Tongue (tissue), 2 donors: ENCODE data around the gene CBX8. TPM values are rescaled to one million over a fixed set of nuclear protein-coding genes. Genes with fewer than 3 reads are reported as not detected.

Experiments used
- DNase-seq: peaks from one replicate; pipeline ENCODE4 v3.0.0-alpha.2; 2015
- total RNA-seq: library from RNA; depleted of rRNA; stranded (reverse); fragments of >200 nt; gene quantifications from one replicate; pipeline ENCODE4 v1.2.3, GENCODE V29; 2014

The CBX8 gene
- total RNA-seq, 1 donor from 2014 or later: 6.5 TPM

DNA sequence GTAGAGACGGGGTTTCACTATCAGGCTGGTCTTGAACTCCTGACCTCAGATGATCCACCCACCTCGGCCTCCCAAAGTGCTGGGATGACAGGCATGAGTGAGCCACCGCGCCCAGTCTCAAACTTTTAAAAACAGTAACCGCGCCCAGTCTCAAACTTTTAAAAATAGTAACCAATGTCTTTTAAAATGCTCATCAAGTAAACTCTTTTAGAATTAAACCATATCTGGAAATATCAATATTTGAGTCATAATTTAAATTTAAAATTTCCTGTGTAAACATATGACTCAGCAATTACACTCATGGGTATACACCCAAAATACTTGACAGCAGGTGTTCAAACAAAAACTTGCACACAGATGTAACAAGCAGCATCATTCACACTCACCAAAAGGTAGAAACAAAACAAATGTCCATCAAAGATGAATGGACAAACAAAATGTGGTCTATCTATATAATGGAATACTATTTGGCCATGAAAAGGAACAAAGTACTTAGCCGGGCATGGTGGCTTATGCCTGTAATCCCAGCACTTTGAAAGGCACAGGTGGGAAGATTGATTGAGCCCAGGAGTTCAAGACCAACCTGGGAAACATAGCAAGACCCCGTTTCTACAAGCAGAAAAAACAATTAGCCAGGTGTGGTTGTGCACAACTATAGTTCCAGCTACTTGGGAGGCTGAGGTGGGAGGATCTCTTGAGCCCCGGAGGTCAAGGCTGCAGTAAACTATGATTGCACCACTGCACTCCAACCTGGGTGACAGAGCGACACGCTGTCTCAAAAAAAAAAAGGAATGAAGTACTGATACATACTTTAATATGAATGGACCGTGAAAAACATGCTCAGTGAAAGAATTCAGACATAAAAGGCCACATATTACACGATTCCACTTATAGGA, 46.0 kb downstream of the CBX8 start:
- no peak for DNase-seq

DNA sequence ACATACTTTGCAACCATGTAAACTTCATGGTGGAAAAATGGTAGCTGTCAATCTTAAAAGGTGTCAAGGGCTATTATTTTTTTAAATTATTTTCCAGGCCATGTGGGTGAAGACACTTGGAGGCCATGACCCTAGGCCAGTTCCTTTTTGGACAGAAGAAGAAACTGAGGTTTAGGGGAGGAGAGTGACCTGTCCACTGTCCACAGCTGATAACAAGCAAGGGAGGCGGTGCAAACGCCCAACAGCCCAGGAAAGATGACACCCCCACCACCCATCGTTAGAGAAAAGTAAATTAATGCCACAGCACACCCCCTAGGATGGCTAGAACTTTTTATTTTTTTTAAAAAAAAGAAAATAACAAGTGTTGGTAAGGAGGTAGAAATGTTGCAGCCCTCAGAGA, 46.9 kb downstream of the CBX8 start:
- no peak for DNase-seq

DNA sequence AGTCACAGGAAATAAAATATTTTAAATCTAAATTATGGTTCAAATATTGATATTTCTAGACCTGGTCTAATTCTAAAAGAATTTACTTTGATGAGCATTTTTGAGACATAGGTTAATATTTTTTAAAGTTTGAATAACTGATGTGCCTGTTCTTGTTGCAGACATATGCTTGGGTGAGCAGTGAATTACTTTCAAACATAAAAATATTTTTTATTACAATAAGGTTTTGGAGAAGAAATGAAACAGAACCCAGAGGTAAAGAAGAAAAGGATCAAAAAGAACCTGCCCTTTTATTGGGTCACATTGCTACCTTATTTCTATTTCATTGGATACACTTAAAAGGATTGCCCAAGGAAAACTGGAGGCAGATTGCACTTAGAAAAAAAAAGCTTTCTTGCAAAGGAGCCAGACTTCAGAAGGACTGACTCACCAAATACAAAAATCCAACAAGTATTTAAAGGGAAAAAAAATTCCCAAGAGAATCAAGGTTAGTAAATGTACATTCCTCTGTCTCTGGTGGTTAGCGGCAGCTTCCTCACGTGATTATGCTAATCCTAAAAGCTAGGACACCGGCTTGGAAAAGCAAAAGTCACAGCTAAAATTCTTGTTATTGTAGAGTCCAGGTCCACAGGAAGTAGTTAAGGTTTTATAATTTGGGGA, 47.6 kb downstream of the CBX8 start:
- no peak for DNase-seq

DNA sequence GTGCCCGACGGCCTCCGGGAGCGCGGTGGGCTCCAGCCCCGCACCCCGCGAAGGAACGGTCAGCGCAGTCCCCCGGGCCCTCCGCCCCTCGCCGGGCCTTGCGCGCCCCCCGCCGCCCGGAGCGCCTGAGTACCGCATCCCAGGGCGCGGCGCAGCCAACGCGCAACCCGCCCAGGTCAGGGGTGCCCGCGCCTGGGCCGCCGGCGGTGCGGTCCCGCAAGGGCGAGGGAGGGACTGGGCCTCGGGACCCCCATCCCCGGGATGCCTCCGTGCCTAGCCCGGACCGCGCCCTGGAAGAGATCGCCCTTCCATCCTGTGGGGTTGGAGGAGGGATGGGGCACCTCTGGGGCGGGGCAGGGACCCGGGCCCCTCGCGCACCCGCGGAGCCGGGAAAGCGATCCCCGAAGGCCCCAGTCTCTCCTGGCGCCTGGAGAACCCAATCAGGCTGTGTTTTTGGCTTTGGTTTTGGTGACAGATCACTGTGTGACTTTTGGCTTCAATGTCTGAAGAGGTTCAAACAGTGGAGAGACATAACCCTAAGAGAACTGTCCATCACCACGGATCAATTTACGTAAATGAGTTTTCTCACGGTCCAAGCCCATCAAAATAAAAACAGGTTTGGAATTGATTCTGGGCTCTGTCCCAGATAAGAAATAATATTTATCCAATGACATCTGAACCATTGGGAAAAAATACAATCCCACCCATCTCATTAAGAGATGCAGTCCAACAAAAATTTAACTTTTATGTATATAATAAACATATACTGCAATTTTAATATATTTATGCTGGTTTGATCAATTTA, 48.4 kb downstream of the CBX8 start:
- no peak for DNase-seq

DNA sequence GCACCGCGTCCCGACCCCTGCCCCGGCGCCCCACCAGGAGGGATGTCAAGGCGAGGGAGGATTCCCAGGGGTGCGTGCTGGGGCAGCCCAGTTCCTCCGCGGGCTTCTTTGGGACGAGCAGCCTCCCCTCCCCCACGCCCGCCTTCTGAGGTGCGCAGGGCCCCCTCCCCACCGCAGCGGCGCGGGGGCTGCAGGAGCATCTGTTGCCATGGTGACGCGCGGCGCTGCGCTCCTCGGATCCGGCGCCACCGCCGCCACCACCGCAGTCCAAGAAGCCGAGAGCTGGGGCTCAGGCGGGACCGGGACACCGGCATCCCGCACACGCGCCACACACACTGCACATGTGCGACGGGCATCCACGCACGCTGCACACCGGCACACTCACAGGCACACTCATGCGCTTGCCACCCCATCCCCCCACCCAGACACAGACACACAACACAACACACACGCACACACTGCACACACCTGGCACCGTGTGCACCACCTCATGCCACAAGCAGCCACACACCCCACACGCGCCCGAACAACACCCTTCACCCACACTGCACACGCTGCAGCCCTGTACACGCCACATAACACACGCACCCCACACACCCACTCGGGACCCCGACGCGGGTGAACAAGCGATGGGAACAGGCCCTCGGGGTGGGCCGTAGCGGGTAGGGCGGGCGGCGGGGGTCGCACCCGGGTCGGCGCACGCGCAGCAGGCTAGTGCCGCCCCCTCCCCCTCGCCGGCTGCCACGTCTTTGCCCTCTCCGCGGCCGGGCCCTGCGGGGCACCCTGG, 49.2 kb downstream of the CBX8 start:
- DNase-seq: peak; percentile 19

DNA sequence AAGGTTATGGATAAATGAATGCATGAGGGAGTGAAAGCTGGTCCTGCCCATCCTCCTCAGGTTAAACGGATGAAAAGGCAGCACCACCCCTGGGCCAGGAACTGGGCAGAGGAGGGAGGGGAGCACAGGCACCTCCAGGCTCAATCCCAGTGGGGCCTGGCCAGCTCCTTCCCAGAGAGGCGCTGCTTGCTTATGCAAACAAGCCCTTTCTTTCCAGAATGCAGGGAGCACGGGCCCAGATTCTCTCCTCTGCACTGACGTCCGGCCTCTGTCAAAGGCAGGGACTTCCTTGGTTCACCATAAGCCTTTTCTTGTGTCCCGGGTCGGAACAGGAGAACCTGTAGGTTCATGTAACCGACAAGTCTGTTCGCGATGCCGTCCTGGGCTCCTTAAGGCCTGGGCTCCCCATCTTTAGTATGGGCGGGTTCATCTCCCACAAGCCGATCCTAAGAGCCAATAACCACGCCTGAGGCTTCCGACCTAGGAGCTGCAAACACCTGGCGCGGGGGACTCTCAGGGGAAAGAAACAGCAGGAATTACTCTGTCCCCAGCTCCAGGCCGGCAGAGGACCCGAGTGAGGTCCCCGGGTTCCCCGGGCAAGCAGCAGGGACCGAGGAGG, 49.9 kb downstream of the CBX8 start:
- peak; percentile 10 for DNase-seq

DNA sequence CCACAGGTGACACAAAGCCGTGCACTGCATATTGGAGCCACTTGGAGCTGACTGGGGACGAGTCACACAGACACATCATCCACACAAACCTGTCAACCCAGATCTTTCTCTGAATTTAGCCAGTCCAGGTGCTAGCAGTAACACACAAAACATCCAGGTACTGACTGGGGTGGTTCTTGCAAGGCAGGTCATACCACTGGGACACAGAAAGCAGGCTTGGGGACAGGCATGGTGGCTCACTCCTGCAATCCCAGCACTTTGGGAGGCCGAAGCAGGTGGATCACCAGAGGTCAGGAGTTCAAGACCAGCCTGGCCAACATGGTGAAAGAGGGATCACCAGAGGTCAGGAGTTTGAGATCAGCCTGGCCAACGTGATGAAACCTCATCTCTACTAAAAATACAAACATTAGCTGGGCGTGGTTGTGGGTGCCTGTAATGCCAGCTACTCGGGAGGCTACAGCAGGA, 51.2 kb downstream of the CBX8 start:
- DNase-seq: no peak

DNA sequence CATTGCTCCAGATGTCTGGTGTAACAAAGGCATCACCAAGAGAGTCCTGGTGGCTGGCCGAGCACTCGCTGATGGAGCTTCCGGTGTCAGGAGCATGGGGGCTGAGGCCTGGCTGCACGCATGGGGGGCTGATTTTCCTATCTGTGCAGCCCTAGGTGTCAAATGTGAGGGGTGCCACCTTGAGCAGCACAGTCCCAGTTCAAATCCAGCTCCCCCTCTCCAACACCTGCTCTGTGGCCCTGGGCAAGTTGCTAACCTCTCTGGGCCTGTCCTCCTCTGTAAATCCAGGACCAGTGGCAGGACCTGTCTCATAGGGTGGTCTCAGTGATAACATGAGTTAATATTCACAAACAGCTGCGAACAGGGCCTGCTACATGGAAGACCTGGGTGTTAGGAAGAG, 53.3 kb downstream of the CBX8 start:
- DNase-seq: no peak

DNA sequence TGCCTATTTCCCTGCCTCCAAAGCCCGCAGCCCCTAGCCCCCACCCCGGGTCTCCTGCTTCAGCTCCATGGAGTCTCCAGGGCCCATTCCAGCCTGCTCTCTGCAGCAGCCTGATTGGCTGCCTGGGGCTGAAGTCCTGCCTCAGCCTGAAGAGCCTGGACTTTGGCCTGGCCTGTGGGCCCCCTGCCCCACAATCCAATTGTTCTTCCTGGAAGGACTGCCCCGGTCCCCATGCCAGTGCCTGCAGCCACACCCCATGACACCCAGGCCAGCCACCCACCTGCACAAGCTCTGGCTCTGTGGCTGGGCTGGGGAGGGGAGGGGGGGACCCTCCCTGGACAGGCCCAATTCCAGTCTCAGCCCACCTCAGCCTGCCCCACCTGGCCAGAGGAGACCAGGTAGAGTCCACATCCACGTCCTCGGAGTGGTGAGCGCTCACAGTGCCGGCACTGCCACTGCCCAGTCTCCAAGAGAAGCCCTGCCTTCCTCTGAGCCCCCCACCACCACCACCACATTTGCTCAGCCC, 53.9 kb downstream of the CBX8 start:
- no peak for DNase-seq

DNA sequence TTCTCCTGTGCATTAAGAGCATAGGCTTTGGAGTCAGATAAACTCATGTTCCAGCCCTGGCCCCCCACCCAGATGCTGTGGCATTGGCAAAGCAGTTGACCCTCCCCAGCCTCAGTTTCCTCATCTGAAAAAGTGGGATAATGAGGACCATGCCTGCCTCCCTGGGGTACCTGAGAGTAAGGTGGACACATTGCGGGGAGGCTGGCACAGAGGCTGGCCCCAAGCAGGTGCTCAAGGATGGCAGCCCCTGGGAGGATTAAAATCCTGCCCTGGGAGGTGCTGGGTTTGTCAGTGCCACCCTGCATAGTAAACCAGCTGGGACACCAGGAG, 54.3 kb downstream of the CBX8 start:
- DNase-seq: no peak

Other genes starting within 250 kb of the CBX8 start
- gene RBFOX3, start 186.0 kb downstream of the CBX8 start, total RNA-seq: not detected
- gene ENPP7, start 66.1 kb downstream of the CBX8 start, total RNA-seq: not detected
- gene CBX2, start 18.9 kb downstream of the CBX8 start, total RNA-seq: 7.0 TPM
- 9.7 TPM for gene CBX4, start 42.4 kb upstream of the CBX8 start, total RNA-seq
- gene TBC1D16, start 238.8 kb upstream of the CBX8 start, total RNA-seq: 23.3 TPM
- 4.5 TPM for gene CCDC40, start 239.6 kb upstream of the CBX8 start, total RNA-seq